HG02571 (cell line): ENCODE measurements around the gene KTI12.
"Not testable (repeated sequence)": the region's sequence is repeated elsewhere in the genome, so short reads cannot be mapped to it uniquely, and the experiment has no call there.

ENCODE experiments used
- ATAC-seq: cut with Tn5 transposase; IDR thresholded peaks from one replicate; pipeline ENCODE4 v1.9.1; 2021; ENCODE audit warnings: mild to moderate bottlenecking, moderate library complexity; ENCODE audit not compliant: unreplicated experiment

Gene KTI12

DNA sequence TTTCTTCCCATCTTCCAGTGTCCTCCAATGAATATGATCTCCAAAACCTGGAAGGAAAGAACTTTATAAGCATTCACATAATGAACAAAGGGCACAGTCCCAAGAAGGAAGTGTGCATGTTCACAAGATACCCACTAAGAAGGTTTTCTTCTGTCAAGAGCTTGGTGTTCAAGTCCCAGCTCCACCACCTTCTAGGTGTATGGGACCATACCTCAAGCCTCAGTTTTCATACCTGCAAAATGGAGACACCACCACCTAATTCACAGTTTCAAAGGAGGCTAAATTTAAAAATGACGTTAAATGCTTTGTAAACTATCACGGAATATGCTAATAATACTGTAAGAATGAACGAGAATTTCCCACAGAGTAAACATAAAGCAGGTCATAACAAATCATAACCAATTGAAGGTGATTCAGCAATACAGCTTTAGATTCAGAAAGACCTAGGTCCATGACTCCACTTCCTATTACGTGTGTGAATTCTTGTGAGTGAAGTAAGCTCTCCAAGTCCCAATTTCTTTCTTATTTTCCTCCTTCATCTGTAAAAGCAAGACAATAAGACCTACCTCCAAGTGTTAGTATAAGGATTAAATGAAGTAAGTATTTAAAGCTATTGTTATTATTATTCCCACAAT lies 8.1 kb upstream of the KTI12 start:
- no peak for ATAC-seq

DNA sequence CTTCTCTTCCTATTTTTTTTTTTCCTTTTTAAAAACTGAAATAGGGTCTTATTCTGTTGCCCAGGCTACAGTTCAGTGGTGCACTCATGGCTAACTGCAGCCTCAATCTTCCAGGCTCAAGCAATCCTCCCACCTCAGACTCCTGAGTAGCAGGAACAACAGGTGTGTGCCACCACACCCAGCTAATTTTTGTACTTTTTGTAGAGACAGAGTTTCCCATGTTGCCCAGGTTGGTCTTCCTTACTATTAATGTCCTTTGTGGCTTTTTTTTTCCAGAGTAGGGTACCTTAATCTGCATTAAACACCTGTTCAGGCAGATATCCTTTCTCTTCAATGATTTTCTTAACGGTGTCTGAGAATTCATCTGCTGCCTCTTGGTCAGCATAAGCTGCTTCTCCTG lies 4.3 kb upstream of the KTI12 start:
- no peak for ATAC-seq

DNA sequence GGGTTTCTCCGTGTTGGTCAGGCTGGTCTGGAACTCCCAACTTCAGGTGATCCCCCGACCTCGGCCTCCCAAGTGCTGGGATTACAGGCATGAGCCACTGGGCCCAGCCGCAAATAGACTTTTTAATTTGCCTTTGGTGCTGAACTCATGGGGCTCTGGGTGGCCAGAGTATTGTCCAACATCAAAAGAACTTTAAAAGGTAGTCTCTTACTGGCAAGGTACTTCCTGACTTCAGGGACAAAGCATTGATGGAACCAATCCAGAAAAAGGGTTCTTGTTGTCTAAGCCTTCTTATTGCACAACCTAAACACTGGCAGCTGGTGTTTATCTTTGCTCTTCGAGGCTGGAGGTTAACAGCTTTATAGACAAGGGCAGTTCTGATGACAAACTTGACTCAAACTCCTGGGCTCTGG lies 3.8 kb upstream of the KTI12 start:
- ATAC-seq: no peak

DNA sequence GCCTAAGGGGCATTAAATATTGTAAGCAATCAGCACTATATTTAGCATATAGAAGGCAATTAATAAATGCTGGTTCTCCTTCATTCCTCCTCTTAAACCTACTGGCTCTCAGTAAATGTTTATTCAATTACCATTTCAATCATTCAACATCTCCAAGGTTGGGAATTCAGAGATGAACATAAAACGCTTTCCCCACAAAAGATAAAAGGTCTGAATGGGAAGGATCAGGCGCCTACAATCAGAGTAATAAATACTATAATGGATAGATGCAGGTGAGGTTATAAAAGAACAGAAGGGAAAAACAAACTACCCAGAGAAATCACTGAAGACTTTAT lies 407 bp upstream of the KTI12 start:
- ATAC-seq: no peak

DNA sequence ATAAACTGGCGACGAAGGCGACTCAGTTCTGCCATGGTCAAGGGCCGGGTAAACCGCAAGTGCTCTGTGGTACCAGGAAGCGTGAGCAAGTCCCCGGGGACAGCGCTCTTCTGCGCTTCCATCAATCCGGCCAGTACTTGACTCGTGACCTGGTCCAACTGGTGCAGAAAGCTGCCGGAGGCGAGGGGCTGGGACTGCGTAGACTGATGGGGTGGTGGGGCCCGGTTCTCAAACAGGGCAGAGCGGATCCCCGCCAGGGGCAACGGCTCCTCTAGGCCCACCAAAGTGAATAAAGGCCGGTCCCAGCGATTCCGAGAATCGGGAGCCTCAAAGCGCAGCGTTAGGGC lies 852 bp downstream of the KTI12 start:
- peak; percentile 51 for ATAC-seq

DNA sequence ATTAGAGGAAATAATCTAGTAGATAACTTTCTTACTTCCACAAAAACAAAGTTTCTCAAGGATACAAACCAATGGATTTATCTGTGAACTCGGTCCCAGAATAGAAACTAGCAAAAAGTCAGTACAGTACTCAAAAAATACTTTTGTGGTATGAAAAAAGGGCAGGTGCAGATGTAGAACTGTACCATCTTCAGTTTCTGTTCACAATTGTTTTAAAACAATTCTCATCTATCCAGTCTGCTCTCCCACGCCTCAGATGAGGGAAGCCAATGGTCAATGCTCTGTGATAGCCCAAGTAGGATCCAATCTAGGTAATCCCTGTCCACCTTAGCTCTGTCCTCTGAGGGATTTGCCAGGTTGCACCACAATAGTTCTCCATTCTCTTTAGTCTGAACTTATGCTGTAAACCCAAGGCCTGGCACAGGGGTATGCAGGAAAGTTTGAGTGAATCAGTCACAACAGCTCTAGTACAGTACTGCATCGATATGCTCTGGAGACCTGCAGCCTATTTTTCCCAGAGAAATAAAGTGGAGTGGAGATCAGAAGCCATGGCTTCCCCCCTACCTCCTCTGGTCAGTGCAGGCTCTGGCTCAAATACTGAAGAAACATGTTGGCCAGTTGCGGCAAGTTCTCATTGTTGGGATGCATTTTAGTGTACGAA lies 1.4 kb downstream of the KTI12 start:
- peak; percentile 33 for ATAC-seq

DNA sequence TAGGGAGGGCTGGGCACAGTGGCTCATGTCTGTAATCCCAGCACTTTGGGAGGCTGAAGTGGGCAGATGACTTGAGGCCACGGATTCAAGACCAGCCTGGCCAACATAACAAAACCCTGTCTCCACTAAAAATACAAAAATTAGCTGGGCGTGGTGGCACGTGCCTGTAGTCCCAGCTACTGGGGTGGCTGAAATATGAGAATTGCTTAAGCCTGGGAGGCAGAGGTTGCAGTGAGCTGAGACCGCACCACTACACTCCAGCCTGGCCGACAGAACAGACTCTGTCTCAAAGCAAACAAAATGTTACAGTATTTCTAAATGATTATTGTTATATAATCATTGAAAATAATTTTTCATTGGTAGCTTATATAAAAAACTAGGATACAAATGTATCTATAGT lies 4.8 kb downstream of the KTI12 start:
- not testable (repeated sequence) for ATAC-seq

DNA sequence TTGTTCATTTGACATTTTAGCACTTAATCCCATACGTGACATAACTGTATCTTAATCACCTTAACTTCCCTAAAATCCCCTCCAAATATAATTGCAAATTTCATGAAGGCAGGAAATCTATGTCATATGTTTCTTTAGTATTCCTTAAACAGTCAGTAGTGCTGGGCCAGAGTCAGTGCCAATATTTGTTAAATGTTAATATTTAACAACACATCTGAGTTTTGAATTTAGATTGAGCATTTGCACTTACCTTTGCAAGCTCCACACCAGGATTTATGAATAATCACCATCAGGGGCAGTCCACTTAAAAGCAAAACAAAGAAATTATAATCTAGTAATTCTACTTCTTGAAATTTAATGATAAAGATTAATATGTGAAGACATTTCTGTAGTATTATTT lies 5.3 kb downstream of the KTI12 start:
- ATAC-seq: no peak

DNA sequence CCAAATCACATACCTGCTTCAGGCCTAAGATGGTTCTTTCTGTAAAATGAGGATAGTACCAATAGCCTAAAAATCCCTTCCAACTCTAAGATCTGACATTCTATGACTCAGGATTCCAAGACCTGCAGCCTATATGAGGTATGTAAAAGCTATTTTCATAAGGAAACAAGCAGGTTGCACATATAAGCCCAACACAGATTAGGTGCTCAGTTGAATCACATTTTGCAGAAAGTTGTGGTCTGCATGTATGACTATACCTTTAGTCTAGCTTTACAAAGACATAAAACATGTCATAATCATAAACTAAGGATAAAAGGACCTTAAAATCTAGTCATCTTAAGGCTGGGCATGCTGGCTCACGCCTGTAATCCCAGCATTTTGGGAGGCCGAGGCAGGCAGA lies 7.3 kb downstream of the KTI12 start:
- ATAC-seq: no peak

DNA sequence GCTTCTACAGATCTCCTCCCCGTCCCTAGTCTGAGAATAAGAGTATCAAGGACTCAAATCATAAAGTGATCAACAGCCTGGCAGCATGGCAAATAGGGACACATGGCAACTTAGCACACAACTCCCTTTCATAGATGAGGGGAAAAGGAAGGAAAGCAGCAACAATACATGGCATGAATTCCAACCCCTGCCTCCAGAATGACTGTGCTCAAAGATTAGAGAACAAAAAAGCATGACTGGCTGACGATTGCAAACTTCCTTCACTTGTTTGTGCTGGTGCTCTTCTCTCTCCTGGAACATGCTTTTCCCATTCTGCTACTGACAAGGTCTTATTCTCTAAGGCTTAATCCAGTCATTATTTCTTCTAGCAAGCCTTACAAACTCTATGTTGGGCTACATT lies 11.5 kb downstream of the KTI12 start:
- ATAC-seq: no peak

DNA sequence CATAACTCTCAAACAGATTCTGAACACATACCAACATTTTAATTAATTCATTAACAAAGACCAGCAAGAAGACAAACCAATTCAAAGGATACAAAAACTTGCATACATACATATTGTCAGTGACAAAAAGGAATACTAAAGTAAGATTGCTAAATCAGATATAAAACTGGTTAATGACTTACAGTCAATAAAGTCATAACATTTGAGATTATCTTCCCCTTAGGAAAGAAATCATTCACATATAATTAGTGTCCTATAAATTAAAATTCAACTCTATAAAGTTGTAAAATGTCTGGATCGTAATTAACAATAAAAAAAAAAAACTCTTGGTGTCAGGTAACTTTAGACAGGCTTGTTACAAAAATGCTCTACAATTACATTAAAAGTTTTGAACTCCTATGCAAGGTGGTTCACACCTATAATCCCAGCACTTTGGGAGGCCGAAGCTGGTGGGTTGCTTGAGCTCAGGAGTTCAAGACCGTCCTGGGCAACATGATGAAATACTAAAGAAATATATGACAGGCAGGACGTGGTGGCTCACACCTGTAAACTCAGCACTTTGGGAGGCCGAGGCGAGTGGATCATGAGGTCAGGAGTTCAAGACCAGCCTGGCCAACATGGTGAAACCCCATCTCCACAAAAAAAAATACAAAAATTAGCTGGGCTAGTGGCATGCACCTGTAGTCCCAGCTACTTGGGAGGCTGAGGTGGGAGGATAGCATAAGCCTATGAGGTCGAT lies 25.4 kb downstream of the KTI12 start:
- ATAC-seq: no peak

DNA sequence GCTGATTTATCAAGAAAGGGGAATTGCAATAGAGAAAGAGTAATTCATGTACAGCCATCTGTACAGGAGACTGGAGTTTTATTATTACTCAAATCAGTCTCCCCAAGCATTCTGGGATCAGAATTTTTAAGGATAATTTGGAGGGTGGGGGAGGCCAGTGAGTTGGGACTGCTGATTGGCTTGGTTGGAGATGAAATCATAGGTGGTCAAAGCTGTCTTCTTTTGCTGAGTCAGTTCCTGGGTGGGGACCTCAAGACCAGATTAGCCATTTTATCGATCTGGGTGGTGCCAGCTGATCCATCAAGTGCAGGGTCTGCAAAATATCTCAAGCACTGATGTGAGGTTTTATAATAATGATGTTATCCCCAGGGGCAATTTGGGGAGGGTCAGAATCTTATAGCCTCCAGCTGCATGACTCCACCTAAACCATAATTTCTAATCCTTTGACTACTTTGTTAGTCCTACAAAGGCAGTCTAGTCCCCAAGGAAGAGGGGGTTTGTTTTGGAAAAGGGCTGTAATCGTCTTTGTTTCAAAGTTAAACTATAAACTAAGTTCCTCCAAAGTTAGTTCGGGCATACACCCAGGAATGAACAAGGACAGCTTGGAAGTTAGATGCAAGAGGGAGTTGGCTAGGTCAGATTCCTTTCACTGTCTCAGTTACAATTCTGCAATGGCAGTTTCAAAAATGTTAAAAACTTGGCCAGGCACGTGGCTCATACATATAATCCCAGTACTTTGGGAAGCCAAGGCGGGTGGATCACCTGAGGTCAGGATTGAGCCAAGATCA lies 26.2 kb downstream of the KTI12 start:
- ATAC-seq: no peak

DNA sequence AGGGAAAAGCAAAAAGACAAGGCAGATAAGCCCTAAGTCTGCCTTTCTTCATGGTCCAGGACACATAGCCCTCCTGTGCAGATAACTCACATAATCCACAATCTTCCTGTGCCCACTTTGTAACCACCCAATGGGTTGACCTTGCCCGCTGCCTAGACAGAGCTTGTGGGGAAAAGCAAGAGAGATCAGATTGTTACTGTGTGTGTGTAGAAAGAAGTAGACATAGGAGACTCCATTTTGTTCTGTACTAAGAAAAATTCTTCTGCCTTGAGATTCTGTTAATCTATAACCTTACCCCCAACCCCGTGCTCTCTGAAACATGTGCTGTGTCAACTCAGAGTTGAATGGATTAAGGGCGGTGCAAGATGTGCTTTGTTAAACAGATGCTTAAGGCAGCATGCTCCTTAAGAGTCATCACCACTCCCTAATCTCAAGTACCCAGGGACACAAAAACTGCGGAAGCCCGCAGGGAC lies 27.5 kb downstream of the KTI12 start:
- not testable (repeated sequence) for ATAC-seq

DNA sequence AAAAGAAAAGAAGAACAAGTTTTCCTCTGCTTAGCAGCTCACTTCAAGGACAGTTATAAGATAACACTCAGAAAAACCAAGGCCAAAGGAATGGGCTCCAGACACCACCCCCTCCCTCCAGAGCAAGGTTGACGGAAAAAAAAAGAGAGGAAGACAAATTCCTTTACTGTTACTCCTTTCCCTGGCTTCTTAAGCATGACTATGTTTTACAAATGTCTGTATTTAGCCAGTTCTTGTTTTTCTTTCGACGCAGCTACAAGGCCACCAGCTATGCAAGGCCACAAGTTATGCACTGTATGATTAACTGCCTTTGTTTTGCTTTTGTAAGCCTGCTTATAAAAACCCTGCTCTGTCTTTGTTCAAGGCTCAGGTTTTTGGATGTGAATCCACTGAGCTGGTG lies 28.1 kb downstream of the KTI12 start:
- not testable (repeated sequence) for ATAC-seq

DNA sequence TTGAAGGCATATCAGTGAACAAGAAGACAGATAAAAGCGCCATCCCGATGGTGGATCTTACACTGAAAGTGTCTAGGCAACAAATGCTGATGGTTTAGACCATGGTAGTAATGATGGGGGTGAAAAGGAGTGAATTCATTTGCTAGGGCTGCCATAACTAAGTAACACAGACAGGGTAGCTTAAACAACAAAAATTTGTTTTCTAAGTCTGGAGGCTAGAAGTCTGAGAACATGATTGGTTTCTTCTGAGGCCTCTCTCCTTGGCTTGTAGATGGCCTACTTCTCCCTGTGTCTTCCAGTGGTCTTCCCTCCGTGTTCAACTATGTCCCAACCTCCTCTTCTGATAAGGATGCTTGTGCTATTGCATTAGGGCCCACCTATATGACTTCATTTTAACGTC lies 29.7 kb downstream of the KTI12 start:
- no peak for ATAC-seq

DNA sequence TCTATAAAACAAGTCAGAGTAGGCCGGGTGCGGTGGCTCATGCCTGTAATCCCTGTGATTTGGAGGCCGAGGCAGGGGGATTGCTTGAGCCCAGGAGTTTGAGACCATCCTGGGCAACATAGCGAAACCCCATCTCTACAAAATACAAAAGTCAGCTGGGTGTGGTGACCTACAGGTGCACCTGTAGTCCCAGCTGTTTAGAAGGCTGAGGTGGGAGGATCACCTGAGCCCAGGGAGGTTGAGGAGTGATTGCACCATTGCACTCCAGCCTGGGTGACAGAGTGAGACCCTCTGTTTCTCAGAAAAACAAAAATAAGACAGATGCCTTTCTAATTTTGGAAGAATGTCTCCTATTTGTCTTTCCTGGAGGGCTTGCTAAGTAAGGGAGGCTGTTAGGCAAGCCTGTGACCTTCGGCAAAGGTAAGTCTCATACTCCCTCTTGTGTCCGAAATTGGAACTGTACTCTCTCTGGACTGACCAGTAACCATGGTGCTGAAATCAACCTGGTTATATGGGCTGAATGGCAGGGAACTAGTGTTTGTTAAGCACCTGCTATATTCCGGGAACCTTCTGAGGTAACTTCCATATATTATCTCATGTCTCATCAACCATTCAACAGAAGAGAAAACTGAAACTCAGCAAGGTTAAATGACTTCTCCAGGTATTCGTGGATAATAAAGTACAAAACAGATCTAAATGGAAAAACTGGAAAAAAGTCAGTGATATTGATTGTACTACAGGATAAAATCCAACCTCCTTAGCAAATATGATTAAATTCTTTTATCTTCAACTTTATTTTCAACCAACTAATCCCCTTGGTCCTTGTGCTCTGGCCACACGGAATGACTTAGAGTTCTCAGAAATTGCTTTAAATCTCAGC lies 31.3 kb downstream of the KTI12 start:
- no peak for ATAC-seq

DNA sequence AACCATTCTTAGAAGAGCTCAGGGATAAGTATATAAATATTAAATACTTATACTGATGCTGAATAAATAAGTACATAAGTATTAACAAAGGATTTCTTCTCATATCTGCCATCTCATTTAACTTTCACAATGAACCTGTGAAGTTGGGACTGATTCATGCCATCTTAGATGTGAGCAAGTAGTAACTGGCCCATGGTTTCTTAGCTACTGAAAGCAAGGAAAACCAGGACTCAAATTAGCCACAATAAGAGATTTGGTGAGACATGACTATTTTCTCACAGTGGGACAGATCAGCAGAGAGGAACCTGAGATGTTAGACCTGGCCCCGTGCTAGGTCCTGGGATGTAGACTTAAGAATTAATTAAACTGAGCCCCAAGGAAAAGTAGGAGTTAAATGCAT lies 34.9 kb downstream of the KTI12 start:
- ATAC-seq: no peak

DNA sequence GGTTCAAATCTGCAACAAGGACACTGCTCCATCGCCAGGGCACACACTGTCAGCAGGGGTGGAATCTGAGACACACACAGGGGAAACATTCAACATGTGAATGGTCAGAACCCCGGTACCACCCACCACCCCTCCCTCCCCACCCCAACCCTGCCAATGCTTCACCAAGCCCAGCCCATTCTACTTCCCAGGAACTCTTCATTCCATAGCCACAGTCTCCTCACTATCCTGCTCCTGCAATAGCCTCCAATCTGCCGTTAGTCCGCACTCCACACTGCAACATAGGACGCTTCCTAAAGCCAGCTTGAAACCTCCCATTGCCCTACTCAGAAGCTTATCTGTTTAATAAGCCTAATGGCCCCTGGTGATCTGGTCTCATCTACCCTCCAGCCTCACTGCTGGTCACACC lies 35.6 kb downstream of the KTI12 start:
- no peak for ATAC-seq

DNA sequence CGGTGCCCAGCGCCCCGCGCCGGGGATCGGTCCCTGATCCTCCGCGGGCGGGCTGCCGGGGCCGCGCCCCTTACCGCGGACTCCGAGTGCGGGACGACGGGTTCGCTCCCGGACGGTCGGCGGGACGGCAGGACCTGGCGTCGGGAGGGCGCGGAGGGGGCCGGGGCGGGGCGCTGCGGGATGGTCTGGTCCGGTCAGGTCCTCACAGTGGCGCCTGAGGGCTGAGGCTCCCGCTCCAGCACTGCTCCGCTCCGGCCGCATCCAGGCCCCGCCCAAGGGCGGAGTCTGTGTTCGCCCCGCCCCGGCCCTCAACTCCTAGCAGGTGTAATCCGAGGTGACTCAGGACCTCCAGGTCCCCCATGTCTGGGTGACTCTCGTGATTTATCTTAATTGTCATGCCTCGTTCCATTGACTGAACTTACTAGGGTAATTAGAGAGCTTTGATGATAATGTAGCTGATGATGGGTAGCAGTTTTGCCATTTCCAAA lies 43.1 kb downstream of the KTI12 start, which contains the start of gene RAB3B:
Gene RAB3B (minus strand): TSS at position 223 of the 488 bp plus-strand sequence. CDS start 13,583 bp downstream, outside the sequence.
- ATAC-seq: peak; percentile 85
